ENCODE results near the gene TSHZ3. TPM values are rescaled to one million over a fixed set of nuclear protein-coding genes. Genes with fewer than 3 reads are reported as not detected.

The TSHZ3 gene
- total RNA-seq, 1 experiment from 2014 or later = 0.05 TPM

DNA sequence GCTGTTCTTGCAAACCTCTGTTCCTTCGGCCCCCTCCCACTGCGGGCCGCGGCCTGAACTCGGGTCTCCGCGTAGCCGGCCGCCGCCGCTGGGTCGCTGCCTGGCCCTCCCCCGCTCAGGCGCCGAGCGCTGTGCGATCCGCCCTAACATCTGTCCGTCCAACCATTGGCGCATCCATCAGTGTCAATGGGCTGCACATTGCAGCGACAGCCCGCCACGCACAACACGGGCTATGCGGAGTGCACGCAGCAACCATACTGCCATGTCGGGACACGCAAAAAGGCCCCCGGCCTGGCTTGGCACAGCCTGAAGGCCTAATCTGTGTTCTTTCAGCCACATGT is 2.6 kb upstream of the TSHZ3 start:
- no peaks in the 10 kb centered on the region for H3K4me1 ChIP-seq (ENCODE audit: control insufficient read depth in 1 of 2, insufficient read depth in 2 of 2, low read length in 2 of 2)
- H3K9ac ChIP-seq (ENCODE audit: low read length) = no peak overlapping the region
- H3K79me2 ChIP-seq (ENCODE audit: insufficient read depth, low read length) = no peaks in the 10 kb centered on the region
- H4K20me1 ChIP-seq (ENCODE audit: insufficient read depth) = no peaks in the 10 kb centered on the region
- no peaks in the 10 kb centered on the region for H3K36me3 ChIP-seq (ENCODE audit: control insufficient read depth in 1 of 2, insufficient read depth in 2 of 2, low read length in 2 of 2)
- no peaks in the 10 kb centered on the region for H3K27me3 ChIP-seq (ENCODE audit: insufficient read depth, low read length)
- POLR2A ChIA-PET = no interaction called here
- RAD21 ChIA-PET (ENCODE audit: low non-redundant PET in 1 of 2, low total read pairs in 2 of 2, uncharacterized antibody in 2 of 2, unreplicated experiment in 2 of 2) = no interaction called here
- ATAC-seq = no peak
- peaks cover 9 to 10% of the 10 kb centered on the region in 2 experiments; a peak in 2 of 4 replicates for H3K9me3 ChIP-seq (ENCODE audit: control insufficient read depth in 1 of 2, insufficient read depth in 1 of 2, low read depth in 1 of 2, low read length in 2 of 2)
- no peak for TF ChIP-seq EZH2phosphoT487 (IDR thresholded peaks at IDR 0.05; ENCODE audit: borderline replicate concordance)
- no peak for TF ChIP-seq YY1 (IDR thresholded peaks at IDR 0.05; ENCODE audit: extremely low read depth, insufficient replicate concordance, low read depth, low read length)
- no peak for TF ChIP-seq POLR2A (IDR thresholded peaks at IDR 0.05; ENCODE audit: borderline replicate concordance, extremely low read depth, insufficient read depth, insufficient read length)
- TF ChIP-seq ELF1 (IDR thresholded peaks at IDR 0.05; ENCODE audit: borderline replicate concordance, low read depth) = no peak
- TF ChIP-seq EZH2 (IDR thresholded peaks at IDR 0.05) = no peak
- no peak for TF ChIP-seq SP1 (IDR thresholded peaks at IDR 0.05; ENCODE audit: low read depth)
- no peak for TF ChIP-seq CEBPB (IDR thresholded peaks at IDR 0.05; ENCODE audit: low read depth)
- no peak for TF ChIP-seq CTCF (IDR thresholded peaks at IDR 0.05 in 2 of 3, conservative IDR thresholded peaks at IDR 0.05 in 1 of 3; ENCODE audit: borderline replicate concordance in 1 of 3, insufficient read depth in 1 of 3, low read depth in 2 of 3, low read length in 2 of 3)
- no peak for TF ChIP-seq RAD21 (IDR thresholded peaks at IDR 0.05; ENCODE audit: low read depth)
- no peak for TF ChIP-seq REST (IDR thresholded peaks at IDR 0.05; ENCODE audit: low read depth)
- TF ChIP-seq POLR2AphosphoS5 (IDR thresholded peaks at IDR 0.05; ENCODE audit: low read depth, low read length) = no peak
- no peak for TF ChIP-seq TCF7L2 (IDR thresholded peaks at IDR 0.05; ENCODE audit: borderline replicate concordance, extremely low read depth, insufficient read depth, insufficient read length)
- TF ChIP-seq MAX (IDR thresholded peaks at IDR 0.05) = no peak
- TF ChIP-seq FOSL1 (IDR thresholded peaks at IDR 0.05; ENCODE audit: low read depth) = no peak
- TF ChIP-seq SIN3A (IDR thresholded peaks at IDR 0.05; ENCODE audit: low read depth) = no peak
- no peak for TF ChIP-seq CBX3 (IDR thresholded peaks at IDR 0.05; ENCODE audit: low read depth)
- TF ChIP-seq ZFX (IDR thresholded peaks at IDR 0.05) = no peak
- TF ChIP-seq SRF (IDR thresholded peaks at IDR 0.05; ENCODE audit: low read depth) = no peak
- no peak for TF ChIP-seq ATF3 (IDR thresholded peaks at IDR 0.05)
- TF ChIP-seq JUND (IDR thresholded peaks at IDR 0.05) = no peak
- CTCF ChIA-PET = no interaction called here
- no peak overlapping the region for H2AFZ ChIP-seq (ENCODE audit: low read depth, low read length, poor library complexity, severe bottlenecking)
- intact Hi-C loops (cut with micrococcal nuclease) = no loop called here
- H3K27ac ChIP-seq (ENCODE audit: low read depth, low read length) = no peak overlapping the region
- no peak for DNase-seq (ENCODE audit: low read depth, low spot score)
- H3K4me3 ChIP-seq (replicated peaks in 1 of 2; ENCODE audit: low read depth in 1 of 2, low read length in 2 of 2) = no peak overlapping the region
- no TSS peak for BruUV-seq (replicated peaks)
- H3K4me2 ChIP-seq (ENCODE audit: low read length) = no peak overlapping the region
- H3K9me2 ChIP-seq (ENCODE audit: insufficient read depth) = no peaks in the 10 kb centered on the region

Measured in HCT116 (cell line).